ENCODE data around the gene GNB5. TPM values are rescaled to one million over a fixed set of nuclear protein-coding genes. Genes with fewer than 3 reads are reported as not detected.

Gene GNB5
- total and polyA plus RNA-seq, 8 donors, result 12.2 to 28.2 (median 15.8) TPM

DNA sequence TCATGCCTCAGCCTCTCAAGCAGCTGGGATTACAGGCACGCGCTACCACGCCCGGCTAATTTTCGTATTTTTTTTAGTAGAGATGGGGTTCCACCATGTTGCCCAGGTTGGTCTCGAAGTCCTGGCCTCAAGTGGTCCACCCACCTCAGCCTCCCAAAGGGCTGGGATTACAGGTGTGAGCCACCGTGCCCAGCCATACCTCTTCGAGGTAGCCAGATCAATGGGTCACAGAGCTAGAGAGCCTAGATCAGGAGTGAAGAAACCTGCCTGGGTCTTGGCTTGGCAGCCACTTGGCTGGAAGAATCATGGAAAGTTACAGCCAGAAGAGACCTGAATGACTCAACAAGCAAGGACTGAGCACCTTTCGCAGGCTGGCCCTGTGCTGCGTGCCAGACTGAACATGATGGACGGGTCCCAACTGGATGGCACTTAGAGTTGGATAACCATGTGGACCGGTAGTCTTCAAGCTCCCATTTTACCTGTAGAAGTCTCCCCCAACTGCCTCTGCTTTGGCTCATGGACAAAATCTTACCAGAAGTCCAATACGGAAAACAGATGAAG is 29.7 kb downstream of the GNB5 start:
- TF ChIP-seq, protein P1, sequence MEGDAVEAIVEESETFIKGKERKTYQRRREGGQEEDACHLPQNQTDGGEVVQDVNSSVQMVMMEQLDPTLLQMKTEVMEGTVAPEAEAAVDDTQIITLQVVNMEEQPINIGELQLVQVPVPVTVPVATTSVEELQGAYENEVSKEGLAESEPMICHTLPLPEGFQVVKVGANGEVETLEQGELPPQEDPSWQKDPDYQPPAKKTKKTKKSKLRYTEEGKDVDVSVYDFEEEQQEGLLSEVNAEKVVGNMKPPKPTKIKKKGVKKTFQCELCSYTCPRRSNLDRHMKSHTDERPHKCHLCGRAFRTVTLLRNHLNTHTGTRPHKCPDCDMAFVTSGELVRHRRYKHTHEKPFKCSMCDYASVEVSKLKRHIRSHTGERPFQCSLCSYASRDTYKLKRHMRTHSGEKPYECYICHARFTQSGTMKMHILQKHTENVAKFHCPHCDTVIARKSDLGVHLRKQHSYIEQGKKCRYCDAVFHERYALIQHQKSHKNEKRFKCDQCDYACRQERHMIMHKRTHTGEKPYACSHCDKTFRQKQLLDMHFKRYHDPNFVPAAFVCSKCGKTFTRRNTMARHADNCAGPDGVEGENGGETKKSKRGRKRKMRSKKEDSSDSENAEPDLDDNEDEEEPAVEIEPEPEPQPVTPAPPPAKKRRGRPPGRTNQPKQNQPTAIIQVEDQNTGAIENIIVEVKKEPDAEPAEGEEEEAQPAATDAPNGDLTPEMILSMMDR (IDR thresholded peaks at IDR 0.05), result no peak
- no peak overlapping the region for H3K4me3 ChIP-seq
- no peaks in the 10 kb centered on the region for H3K9me3 ChIP-seq
- no peak for FAIRE-seq
- no peaks in the 10 kb centered on the region for H3K27me3 ChIP-seq
- H3K27ac ChIP-seq, result no peak overlapping the region
- no peaks in the 10 kb centered on the region for H3K4me1 ChIP-seq
- H3K36me3 ChIP-seq, result no peaks in the 10 kb centered on the region
- intact Hi-C loops (cut with DNase I), result no loop called here
- 95% methylated on average over 13 of the region's 13 CpGs for WGBS, 2 donors
- no peak for DNase-seq
- ATAC-seq, result no peak

DNA sequence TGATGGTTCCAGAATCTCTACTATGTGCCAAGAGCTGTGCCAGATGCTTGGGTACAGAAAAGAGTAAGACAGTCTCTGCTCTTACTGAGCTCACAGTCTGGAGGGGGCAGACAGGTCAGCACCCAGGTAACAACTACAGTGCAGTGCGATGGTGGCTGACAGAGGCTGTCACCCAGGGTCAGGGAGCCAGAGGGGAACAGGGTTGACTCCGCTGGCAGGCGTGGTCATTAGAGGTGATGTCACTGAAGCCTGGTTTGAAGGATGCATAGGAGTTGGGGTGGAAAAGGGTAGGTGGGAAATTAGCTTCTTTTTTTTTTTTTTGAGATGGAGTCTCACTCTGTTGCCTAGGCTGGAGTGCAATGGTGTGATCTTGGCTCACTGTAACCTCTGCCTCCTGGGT is 31.5 kb downstream of the GNB5 start:
- DNase-seq, result no peak
- intact Hi-C loops (cut with DNase I), result no loop called here
- Histone ChIP-seq H3K27me3 (no peaks in the 10 kb centered on the region), H3K4me3 (no peak overlapping the region), H3K27ac (no peak overlapping the region), H3K9me3 (no peaks in the 10 kb centered on the region), H3K4me1 (no peaks in the 10 kb centered on the region), H3K36me3 (no peaks in the 10 kb centered on the region)
- FAIRE-seq, result no peak
- no peak for ATAC-seq
- WGBS, 2 donors, result 96% methylated on average over 3 of the region's 3 CpGs
- TF ChIP-seq, protein P1 (IDR thresholded peaks at IDR 0.05), result no peak

DNA sequence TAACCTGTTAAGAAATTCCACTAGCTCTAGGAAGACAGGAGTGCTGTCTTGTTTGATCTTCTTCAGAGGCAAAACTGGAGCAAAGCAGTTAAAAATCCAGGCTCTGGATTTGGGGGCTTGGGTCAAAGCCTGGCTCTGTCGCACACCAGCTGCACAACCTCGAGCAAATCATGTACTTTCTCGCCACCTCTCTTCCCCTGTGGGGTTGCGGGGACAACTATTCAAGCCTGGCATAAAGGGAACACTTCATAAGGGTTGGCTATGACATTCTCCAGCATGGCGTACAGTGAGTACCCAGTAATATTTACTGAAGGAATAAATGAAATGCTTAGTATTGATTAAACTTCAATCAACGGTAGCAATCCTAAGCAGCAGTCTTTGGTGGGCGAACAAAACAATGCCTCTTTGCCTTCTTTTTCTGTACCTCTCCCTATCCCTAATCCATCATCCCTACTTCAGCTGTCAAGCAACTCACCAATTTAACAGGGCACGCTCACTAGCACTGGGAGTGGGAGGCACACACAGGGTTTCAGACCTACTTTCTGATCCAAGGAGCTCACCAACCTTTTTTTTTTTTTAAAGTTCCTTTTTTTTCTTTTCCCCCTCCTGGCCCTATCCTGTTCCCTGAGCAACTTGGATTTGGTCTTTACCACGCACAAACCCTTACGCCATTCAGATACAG is 33.0 kb downstream of the GNB5 start:
- 59 to 63% methylated on average over 10 of the region's 10 CpGs for WGBS, 2 donors
- DNase-seq (no peak), ATAC-seq (peak in 1 of 4 donors; percentile 44), FAIRE-seq (no peak)
- no peak overlapping the region for H3K4me3 ChIP-seq
- H3K27ac ChIP-seq, result no peak overlapping the region
- H3K27me3 ChIP-seq, result no peaks in the 10 kb centered on the region
- no peaks in the 10 kb centered on the region for H3K4me1 ChIP-seq
- H3K9me3 ChIP-seq, result no peaks in the 10 kb centered on the region
- intact Hi-C loops (cut with DNase I), result no loop called here
- TF ChIP-seq, protein P1 (IDR thresholded peaks at IDR 0.05), result no peak
- H3K36me3 ChIP-seq, result no peaks in the 10 kb centered on the region

DNA sequence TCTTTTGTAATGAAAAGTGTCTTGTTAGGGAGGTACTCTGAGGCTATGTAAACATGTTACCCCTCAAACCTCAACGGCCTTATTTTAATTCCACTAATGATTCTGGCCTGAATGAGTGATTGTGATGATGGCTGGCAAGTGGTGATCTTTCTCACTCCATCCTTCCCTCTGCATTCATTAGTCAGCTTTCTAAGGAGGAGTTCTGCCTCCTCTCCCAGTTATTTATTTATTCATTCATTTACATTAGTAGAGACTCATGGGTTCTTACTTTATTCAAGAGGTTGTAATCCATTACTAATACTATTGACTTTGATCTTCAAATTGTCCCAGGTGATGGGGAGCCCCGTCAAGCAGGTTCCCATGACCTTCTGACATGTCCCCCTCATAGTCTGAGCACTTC is 35.3 kb downstream of the GNB5 start:
- Histone ChIP-seq H3K27ac (no peak overlapping the region), H3K4me1 (no peaks in the 10 kb centered on the region), H3K36me3 (no peaks in the 10 kb centered on the region), H3K9me3 (no peaks in the 10 kb centered on the region), H3K27me3 (no peaks in the 10 kb centered on the region), H3K4me3 (no peak overlapping the region)
- FAIRE-seq (no peak), ATAC-seq (no peak), DNase-seq (no peak)
- intact Hi-C loops (cut with DNase I), result no loop called here
- TF ChIP-seq, protein P1 (IDR thresholded peaks at IDR 0.05), result no peak
- WGBS, 2 donors, result 55 to 68% methylated on average over 2 of the region's 2 CpGs

Measured in pancreas (tissue), 10 donors.